HG02798 (cell line): ENCODE data around the gene GAB4.
"Not testable (repeated sequence)": the region's sequence is repeated elsewhere in the genome, so short reads cannot be mapped to it uniquely, and the experiment has no call there.

Experiments used
- ATAC-seq: cut with Tn5 transposase; IDR thresholded peaks from one replicate; pipeline ENCODE4 v1.9.1; 2021; ENCODE audit warnings: mild to moderate bottlenecking; ENCODE audit not compliant: unreplicated experiment, poor library complexity

The GAB4 gene

GRCh38 chr22:16917144-16918003, 90.6 kb downstream of the GAB4 start:
- ATAC-seq, result peak; percentile 64

- ATAC-seq, result no peak
Measured at GRCh38 chr22:16915701-16916100, 92.3 kb downstream of the GAB4 start.

- not testable (repeated sequence) for ATAC-seq
Measured at GRCh38 chr22:16914911-16915310, 93.1 kb downstream of the GAB4 start.

- ATAC-seq, result no peak
Measured at GRCh38 chr22:16914006-16914405, 94.0 kb downstream of the GAB4 start.

- no peak for ATAC-seq
Measured at GRCh38 chr22:16912281-16912680, 95.7 kb downstream of the GAB4 start.
